Body of pancreas (tissue), 4 donors: ENCODE data around the gene KIF3C. TPM values are rescaled to one million over a fixed set of nuclear protein-coding genes. Genes with fewer than 3 reads are reported as not detected.

Experiments used
- ATAC-seq: fragments of 150-250 bp; one replicate; pipeline ENCODE4 v1.9.1; 2016
- DNase-seq, 4 donors: peaks; one replicate each; pipeline ENCODE4 v3.0.0-alpha.2; 2019
- H3K27ac ChIP-seq, 4 donors: fragments of 200-600 bp; sonication (generic); 1 replicate in 3 of 4; 2 replicates in 1 of 4; pipeline versions ENCODE4 v1.5.1 to v1.6.1; 2016 to 2019; ENCODE audit warnings: mild to moderate bottlenecking in 1 of 4, mixed read lengths in 1 of 4, moderate library complexity in 1 of 4
- H3K27me3 ChIP-seq, 2 donors: fragments of 200-600 bp; sonication (generic); one replicate each; pipeline ENCODE4 v1.6.0; 2016; ENCODE audit warnings: mild to moderate bottlenecking in 1 of 2
- H3K36me3 ChIP-seq, 2 donors: fragments of 200-600 bp; sonication (generic); replicated peaks in 1 of 2; 2 replicates each; pipeline ENCODE4 v1.5.1; 2016; ENCODE audit warnings: low read depth in 2 of 2; ENCODE audit not compliant: insufficient read depth in 1 of 2
- H3K4me1 ChIP-seq: fragments of 200-600 bp; sonication (generic); one replicate; pipeline ENCODE4 v1.6.0; 2016
- H3K4me3 ChIP-seq, 2 donors: fragments of 200-600 bp; sonication (generic); 1 replicate in 1 of 2; 2 replicates in 1 of 2; pipeline ENCODE4 v1.5.1; 2016 to 2019
- H3K9me3 ChIP-seq, 3 donors: fragments of 200-600 bp; sonication (generic); 1 replicate in 2 of 3; 2 replicates in 1 of 3; pipeline ENCODE4 v1.5.1; 2016
- POLR2A ChIP-seq, 3 donors: fragments of 450-650 bp; IDR thresholded peaks; one replicate each; pipeline ENCODE4 v1.6.1; 2016; ENCODE audit warnings: antibody characterized with exemption in 3 of 3, mild to moderate bottlenecking in 2 of 3
- WGBS, 2 donors: methylation state at CpG; one replicate each; pipeline ENCODE4 v1.1.5; 2017; 5-methylcytosine and 5-hydroxymethylcytosine counted together
- intact Hi-C: fragments of 100-400 bp; cut with DNase I; formaldehyde crosslinking; loops from one replicate; pipeline ENCODE4 v1.15.1; 2023
- total RNA-seq, 2 donors: library from RNA; depleted of rRNA; stranded (reverse); fragments of >200 nt; gene quantifications; one replicate each; pipeline ENCODE4 v1.1.0, GENCODE V29; 2016
- TF ChIP-seq, protein P1 (sequence below), 7 experiments: fragments of 450-650 bp in 4 of 7; fragments of 200-600 bp in 3 of 7; sonication (generic) in 3 of 7; IDR thresholded peaks; one replicate each; pipeline ENCODE4 v1.5.1; 2016 to 2019; ENCODE audit warnings: antibody characterized with exemption in 7 of 7

Gene KIF3C
- total RNA-seq, 2 donors from 2014 or later, result 0.99 to 3.1 TPM

DNA sequence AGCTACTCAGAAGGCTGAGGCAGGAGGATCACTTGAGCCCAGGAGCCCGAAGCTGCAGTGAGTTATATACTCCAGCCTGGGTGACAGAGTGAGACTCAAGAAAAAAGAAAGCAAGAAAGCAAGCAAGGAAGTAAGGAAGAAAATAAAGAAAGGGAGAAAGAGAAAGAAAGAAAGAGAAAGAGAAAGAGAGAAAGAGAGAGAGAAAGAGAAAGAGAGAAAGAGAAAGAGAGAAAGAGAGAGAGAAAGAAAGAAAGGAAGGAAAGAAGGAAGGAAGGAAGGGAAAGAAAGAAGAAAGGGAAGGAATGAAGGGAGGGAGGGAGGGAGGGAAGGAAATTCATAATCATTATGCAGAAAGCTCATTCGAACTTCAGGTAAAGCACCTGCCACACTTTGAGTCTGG is 33.9 kb downstream of the KIF3C start:
- TF ChIP-seq POLR2A (IDR thresholded peaks at IDR 0.05), result no peak
- TF ChIP-seq, protein P1, sequence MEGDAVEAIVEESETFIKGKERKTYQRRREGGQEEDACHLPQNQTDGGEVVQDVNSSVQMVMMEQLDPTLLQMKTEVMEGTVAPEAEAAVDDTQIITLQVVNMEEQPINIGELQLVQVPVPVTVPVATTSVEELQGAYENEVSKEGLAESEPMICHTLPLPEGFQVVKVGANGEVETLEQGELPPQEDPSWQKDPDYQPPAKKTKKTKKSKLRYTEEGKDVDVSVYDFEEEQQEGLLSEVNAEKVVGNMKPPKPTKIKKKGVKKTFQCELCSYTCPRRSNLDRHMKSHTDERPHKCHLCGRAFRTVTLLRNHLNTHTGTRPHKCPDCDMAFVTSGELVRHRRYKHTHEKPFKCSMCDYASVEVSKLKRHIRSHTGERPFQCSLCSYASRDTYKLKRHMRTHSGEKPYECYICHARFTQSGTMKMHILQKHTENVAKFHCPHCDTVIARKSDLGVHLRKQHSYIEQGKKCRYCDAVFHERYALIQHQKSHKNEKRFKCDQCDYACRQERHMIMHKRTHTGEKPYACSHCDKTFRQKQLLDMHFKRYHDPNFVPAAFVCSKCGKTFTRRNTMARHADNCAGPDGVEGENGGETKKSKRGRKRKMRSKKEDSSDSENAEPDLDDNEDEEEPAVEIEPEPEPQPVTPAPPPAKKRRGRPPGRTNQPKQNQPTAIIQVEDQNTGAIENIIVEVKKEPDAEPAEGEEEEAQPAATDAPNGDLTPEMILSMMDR (IDR thresholded peaks at IDR 0.05), result no peak
- H3K36me3 ChIP-seq, result no peaks in the 10 kb centered on the region
- no peaks in the 10 kb centered on the region for H3K9me3 ChIP-seq
- ATAC-seq (no peak), DNase-seq (no peak)
- intact Hi-C loops, result no loop called here
- WGBS, 2 donors, result 68 to 76% methylated on average over 2 of the region's 2 CpGs
- H3K27ac ChIP-seq, result no peak overlapping the region
- no peaks in the 10 kb centered on the region for H3K4me1 ChIP-seq
- H3K4me3 ChIP-seq, result no peak overlapping the region
- no peaks in the 10 kb centered on the region for H3K27me3 ChIP-seq

DNA sequence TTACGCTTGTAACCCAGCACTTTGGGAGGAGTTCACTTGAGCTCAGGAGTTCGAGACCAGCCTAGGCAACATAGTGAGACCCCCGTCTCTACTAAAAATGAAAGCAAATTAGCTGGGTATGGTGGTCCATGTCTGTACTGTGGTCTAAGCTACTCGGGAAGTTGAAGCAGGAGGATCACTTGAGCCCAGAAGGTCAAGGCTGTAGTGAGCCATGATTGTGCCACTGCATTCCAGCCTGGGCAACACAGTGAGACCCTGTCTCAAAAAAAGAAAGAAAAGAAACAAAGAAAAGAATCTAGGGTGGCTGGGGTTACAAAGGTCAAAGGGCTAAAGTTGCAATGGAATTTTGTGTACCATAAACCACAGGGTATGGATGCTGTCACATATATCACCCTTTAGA is 41.3 kb downstream of the KIF3C start:
- H3K36me3 ChIP-seq, result no peaks in the 10 kb centered on the region
- no peaks in the 10 kb centered on the region for H3K27me3 ChIP-seq
- ATAC-seq (no peak), DNase-seq (no peak)
- WGBS, 2 donors, result 87 to 100% methylated on average over 3 to 4 of the region's 4 CpGs
- no peak overlapping the region for H3K4me3 ChIP-seq
- H3K9me3 ChIP-seq, result no peaks in the 10 kb centered on the region
- intact Hi-C loops, result no loop called here
- no peaks in the 10 kb centered on the region for H3K4me1 ChIP-seq
- H3K27ac ChIP-seq, result no peak overlapping the region
- TF ChIP-seq POLR2A (IDR thresholded peaks at IDR 0.05), result no peak
- TF ChIP-seq, protein P1 (IDR thresholded peaks at IDR 0.05), result no peak

DNA sequence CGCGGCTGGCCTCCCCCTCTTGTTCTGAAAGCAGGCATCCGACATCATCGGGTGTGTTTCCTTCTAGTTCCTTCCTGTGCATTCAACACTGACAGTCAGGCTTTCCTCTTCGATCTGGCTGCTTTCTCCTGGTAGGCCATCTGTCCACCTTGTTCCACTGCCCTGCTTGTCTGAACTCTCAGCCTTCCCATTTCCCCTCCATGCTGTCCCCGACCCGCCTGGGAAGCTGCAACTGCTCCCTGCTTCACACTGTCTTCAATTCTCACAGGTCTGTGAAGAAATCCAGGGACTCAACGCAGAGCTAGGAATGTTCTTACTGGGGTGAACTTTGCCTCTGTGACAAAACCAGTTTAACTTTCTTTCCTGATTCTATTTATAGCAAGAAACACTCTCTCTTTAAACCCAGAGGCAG is 43.0 kb downstream of the KIF3C start:
- 79 to 81% methylated on average over 8 of the region's 8 CpGs for WGBS, 2 donors
- H3K27ac ChIP-seq, result no peak overlapping the region
- intact Hi-C loops, result no loop called here
- H3K36me3 ChIP-seq, result no peaks in the 10 kb centered on the region
- no peaks in the 10 kb centered on the region for H3K4me1 ChIP-seq
- no peak overlapping the region for H3K4me3 ChIP-seq
- no peak for TF ChIP-seq POLR2A (IDR thresholded peaks at IDR 0.05)
- TF ChIP-seq, protein P1 (IDR thresholded peaks at IDR 0.05), result no peak
- H3K27me3 ChIP-seq, result no peaks in the 10 kb centered on the region
- H3K9me3 ChIP-seq, result no peaks in the 10 kb centered on the region
- no peak for ATAC-seq
- DNase-seq, result no peak

DNA sequence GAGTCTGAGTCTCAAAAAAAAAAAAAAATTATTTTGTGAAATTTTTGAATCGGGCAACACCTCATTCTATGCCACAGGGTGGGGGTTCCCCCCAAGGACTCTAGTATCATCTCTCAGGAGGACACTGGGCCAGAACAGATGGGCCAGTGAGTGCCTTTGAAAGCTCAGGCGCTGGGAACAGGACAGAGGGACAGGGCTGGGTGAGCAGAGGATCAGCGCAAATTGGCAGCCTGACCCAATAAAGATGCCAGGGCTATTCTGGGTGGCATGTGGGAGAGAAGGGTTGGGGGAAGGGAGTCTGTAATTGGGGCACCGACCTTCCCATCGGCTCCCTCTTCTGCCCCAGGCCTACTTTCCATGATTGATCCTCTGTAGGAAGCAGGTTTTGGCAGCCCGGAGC is 44.0 kb downstream of the KIF3C start:
- TF ChIP-seq, protein P1 (IDR thresholded peaks at IDR 0.05), result no peak
- TF ChIP-seq POLR2A (IDR thresholded peaks at IDR 0.05), result no peak

DNA sequence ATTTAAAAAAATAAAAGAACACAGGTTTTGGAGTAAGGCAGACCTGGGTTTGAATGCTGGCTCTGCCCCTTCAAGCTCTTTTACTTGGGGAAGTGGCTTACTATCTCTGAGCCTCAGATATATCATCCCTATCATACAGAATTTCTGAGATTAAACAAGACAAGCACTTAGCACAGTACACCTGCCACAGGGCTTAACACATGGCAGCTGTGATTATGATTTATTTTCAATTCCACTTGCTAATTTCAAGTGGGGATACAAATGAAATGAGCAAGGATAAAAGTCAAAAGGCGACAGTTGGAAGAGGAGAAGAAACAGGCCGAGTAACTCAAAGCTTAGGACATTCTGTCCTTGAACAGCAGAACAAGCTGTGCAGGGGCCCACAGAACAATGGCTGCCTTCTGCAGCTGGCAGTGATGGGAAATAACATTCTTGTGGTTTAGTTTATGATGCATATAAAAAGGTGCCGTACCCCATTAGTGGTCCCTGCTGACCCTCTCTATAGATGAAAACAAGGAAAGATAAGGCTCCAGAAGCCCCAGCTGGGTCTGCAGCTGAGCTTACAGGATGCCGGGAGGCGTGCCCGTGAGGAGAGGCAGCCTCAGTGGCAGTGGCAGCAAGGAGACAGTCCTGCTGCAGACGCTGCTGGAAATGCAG is 45.3 kb downstream of the KIF3C start:
- 65 to 68% methylated on average over 7 of the region's 7 CpGs for WGBS, 2 donors
- DNase-seq, result no peak
- TF ChIP-seq, protein P1 (IDR thresholded peaks at IDR 0.05), result no peak
- TF ChIP-seq POLR2A (IDR thresholded peaks at IDR 0.05), result no peak
- Histone ChIP-seq H3K9me3 (no peaks in the 10 kb centered on the region), H3K4me3 (no peak overlapping the region), H3K4me1 (no peaks in the 10 kb centered on the region), H3K27ac (no peak overlapping the region), H3K27me3 (no peaks in the 10 kb centered on the region), H3K36me3 (no peaks in the 10 kb centered on the region)
- ATAC-seq, result no peak
- intact Hi-C loops, result no loop called here

More for the DNA sequence above, 44.0 kb downstream of the KIF3C start:
- no peaks in the 10 kb centered on the region for H3K27me3 ChIP-seq
- no peaks in the 10 kb centered on the region for H3K9me3 ChIP-seq
- H3K4me1 ChIP-seq, result no peaks in the 10 kb centered on the region
- DNase-seq (no peak), ATAC-seq (no peak)
- H3K4me3 ChIP-seq, result no peak overlapping the region
- 83 to 86% methylated on average over 6 of the region's 6 CpGs for WGBS, 2 donors
- intact Hi-C loops, result no loop called here
- no peak overlapping the region for H3K27ac ChIP-seq
- no peaks in the 10 kb centered on the region for H3K36me3 ChIP-seq
